Fibroblast of villous mesenchyme (primary cell): ENCODE measurements around the gene TMEM97. TPM values are rescaled to one million over a fixed set of nuclear protein-coding genes. Genes with fewer than 3 reads are reported as not detected.
"Not testable (repeated sequence)": the region's sequence is repeated elsewhere in the genome, so short reads cannot be mapped to it uniquely, and the experiment has no call there.

Experiments used
- DNase-seq: peaks from one replicate; pipeline ENCODE4 v3.0.0-alpha.2; 2010; ENCODE audit warnings: low read depth
- H3K4me3 ChIP-seq: 2 replicates; pipeline ENCODE4 v1.5.1; 2011; ENCODE audit warnings: low read depth, mild to moderate bottlenecking, low read length
- CTCF ChIP-seq: IDR thresholded peaks from 2 replicates; pipeline ENCODE4 v1.5.1; 2012; ENCODE audit warnings: low read depth, mild to moderate bottlenecking, low read length; ENCODE audit not compliant: insufficient read depth
- total RNA-seq: library from RNA; depleted of rRNA; stranded (reverse); fragments of >200 nt; gene quantifications from 2 replicates; pipeline ENCODE4 v1.2.3, GENCODE V29; 2012

Gene TMEM97
- total RNA-seq, 1 donor = 47.1 TPM

DNA sequence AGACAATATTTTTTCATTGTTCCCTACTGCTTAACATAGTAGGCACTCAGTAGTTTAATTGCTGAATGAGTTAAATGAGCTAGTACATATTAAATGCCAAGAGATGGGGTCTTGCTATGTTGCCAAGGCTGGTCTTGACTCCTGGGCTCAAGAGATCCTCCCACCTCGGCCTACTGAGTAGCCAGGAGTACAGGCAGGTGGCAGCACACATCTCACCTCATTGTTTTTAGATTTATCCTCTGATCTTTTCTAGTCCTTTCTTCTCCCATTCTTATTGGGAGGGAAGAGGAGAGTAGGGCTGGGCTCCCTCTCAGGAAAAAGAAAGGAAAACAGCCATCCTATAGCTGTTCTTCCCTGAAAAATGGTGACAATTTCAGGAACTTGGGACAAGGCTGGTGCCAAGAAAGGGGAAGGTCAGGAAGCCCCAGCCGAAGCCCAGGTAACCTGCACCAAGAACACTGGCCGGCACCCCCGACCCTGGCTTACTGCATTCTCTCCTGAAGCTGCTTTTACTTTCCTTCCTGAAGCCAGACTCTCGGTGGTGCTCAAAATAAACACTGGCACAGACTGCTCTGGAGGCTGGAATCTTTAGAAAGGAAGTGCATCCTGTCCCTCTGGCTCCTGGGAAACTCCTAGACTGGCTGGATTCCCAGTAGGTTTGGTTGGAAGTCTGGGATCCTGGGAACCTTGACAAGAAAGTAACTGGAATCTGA, 19.2 kb downstream of the TMEM97 start:
- DNase-seq = peak; percentile 86

GRCh38 chr17:28338769-28339212, 19.8 kb downstream of the TMEM97 start:
- not testable (repeated sequence) for DNase-seq, H3K4me3 ChIP-seq

More for the DNA sequence above, 19.2 kb downstream of the TMEM97 start:
- H3K4me3 ChIP-seq = peak overlapping the region; percentile 25
- no peak for TF ChIP-seq CTCF

- no peak overlapping the region for H3K4me3 ChIP-seq
- no peak for TF ChIP-seq CTCF
- no peak for DNase-seq
Observed at GRCh38 chr17:28339431-28339830, 20.4 kb downstream of the TMEM97 start.

DNA sequence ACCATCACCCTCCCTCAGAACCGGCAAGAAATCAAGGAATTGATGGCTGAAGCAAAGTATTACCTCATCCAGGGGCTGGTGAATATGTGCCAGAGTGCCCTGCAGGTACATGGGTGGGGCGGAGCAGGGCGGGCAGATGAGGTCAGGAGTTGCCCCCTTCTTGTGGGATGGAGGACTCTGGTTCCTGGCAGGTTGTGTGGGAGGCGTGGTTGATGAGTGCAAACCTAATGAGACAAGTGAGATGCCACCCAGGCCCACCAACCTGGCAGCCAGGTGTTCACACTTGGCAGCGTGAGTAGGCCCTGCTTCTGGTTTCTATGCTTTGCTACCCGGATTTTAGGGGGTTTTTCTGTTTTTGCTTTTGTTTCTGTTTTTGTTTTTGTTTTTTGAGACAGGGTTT, 21.4 kb downstream of the TMEM97 start:
- no peak for DNase-seq
- H3K4me3 ChIP-seq = no peak overlapping the region
- TF ChIP-seq CTCF = no peak

- DNase-seq = no peak
- no peak overlapping the region for H3K4me3 ChIP-seq
- TF ChIP-seq CTCF = no peak
Observed at GRCh38 chr17:28341516-28341915, 22.5 kb downstream of the TMEM97 start.

DNA sequence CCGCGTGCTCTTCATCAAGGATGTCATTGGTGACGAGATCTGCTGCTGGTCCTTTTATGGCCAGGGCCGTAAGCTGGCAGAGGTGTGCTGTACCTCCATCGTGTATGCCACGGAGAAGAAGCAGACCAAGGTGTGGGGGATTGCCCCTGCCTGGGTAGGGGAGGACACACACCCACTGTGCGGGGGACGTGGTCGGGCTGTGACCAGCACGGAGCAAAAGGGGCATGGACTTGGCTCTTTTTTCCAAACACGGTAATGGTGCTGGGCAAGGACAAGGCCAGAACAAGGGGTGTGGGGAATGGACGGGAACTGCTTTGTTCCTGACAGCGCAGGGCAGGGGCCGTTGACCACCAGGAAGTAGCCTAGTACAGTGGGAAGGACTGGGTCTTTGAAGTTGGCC, 23.3 kb downstream of the TMEM97 start:
- no peak for DNase-seq
- H3K4me3 ChIP-seq = no peak overlapping the region
- TF ChIP-seq CTCF = no peak

GRCh38 chr17:28343491-28343932, 24.5 kb downstream of the TMEM97 start:
- DNase-seq = no peak
- no peak for TF ChIP-seq CTCF
- no peak overlapping the region for H3K4me3 ChIP-seq
